ENCODE data around the gene FIBCD1. TPM values are rescaled to one million over a fixed set of nuclear protein-coding genes. Genes with fewer than 3 reads are reported as not detected.

The FIBCD1 gene
- total RNA-seq, 4 donors from 2014 or later = 1.4 to 1.7 TPM; not detected in 2

DNA sequence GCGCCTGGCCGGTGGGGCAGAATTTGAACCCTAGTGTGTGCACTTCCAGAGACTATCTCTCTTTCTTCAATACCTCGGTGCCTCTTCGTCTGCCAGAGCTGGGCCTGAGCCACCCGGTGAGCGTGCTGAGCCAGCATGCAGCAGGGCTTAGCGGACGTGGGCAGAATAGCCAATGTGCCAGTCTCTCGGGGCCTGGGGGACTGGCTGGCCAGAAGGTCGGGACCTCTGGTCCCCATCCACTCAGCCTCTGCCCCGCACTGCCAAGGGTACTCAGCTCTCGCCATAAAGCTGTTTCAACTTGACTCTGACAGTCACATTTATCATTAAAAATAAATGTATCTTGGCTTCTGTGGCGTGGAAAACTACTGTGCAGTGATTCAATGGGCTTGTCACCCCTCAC is 4.2 kb upstream of the FIBCD1 start:
- H3K4me1 ChIP-seq = peaks cover 0 to 31% (median 23%) of the 10 kb centered on the region in 3 donors
- 45 to 61% methylated on average over 7 to 9 of the region's 13 CpGs for WGBS, 2 donors (ENCODE audit: low coverage in 1 of 2)
- no peaks in the 10 kb centered on the region for H3K9me3 ChIP-seq
- H3K4me3 ChIP-seq = no peak overlapping the region
- ATAC-seq = no peak
- H3K27ac ChIP-seq = no peak overlapping the region
- H3K36me3 ChIP-seq = no peaks in the 10 kb centered on the region
- H3K27me3 ChIP-seq = peaks cover 71% of the 10 kb centered on the region
- TF ChIP-seq EP300 (IDR thresholded peaks at IDR 0.05) = no peak

DNA sequence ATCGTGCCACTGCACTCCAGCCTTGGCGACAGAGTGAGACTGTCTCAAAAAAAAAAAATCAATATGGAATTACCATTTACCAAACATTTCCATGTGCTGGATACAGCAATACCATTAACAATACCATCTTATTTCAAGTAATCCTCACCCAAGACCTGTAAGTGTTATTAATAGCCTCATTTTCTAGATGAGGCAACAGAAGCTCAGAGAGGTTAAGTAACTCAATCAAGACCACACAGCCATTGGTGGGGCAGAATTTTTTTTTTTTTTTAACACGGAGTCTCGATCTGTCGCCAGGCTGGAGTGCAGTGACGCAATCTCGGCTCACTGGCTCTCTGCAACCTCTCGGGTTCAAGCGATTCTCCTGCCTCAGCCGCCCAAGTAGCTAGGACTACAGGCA is 3.6 kb upstream of the FIBCD1 start:
- Histone ChIP-seq H3K36me3 (no peaks in the 10 kb centered on the region), H3K9me3 (no peaks in the 10 kb centered on the region), H3K27ac (no peak overlapping the region), H3K4me3 (no peak overlapping the region), H3K4me1 (peaks cover 0 to 37% (median 28%) of the 10 kb centered on the region in 3 donors), H3K27me3 (peaks cover 71% of the 10 kb centered on the region)
- no peak for ATAC-seq
- TF ChIP-seq POLR2AphosphoS5 (IDR thresholded peaks at IDR 0.05) (no peak), EP300 (IDR thresholded peaks at IDR 0.05) (no peak), POLR2A (IDR thresholded peaks at IDR 0.05) (no peak)
- TF ChIP-seq, protein P1, sequence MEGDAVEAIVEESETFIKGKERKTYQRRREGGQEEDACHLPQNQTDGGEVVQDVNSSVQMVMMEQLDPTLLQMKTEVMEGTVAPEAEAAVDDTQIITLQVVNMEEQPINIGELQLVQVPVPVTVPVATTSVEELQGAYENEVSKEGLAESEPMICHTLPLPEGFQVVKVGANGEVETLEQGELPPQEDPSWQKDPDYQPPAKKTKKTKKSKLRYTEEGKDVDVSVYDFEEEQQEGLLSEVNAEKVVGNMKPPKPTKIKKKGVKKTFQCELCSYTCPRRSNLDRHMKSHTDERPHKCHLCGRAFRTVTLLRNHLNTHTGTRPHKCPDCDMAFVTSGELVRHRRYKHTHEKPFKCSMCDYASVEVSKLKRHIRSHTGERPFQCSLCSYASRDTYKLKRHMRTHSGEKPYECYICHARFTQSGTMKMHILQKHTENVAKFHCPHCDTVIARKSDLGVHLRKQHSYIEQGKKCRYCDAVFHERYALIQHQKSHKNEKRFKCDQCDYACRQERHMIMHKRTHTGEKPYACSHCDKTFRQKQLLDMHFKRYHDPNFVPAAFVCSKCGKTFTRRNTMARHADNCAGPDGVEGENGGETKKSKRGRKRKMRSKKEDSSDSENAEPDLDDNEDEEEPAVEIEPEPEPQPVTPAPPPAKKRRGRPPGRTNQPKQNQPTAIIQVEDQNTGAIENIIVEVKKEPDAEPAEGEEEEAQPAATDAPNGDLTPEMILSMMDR (IDR thresholded peaks at IDR 0.05) = no peak
- 63 to 84% methylated on average over 4 to 10 of the region's 10 CpGs for WGBS, 2 donors (ENCODE audit: low coverage in 1 of 2)

DNA sequence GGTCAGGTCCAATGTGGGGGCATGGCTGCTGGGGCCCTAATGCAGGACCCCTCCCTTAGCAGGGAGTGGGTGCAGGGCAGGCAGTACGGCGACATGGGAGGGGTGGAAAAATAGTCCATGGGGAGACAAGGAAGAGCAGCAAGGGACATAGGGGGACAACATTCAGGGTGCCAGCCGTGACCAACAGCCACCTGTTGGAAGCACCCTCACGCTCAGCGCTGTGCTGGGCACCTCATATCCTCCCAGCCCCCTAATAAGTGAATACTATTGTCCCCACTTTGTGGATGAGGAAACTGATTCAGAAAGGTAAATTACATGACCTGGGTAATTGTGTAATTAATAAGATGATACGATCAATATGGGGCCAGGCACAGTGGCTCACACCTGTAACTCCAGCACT is 3.0 kb upstream of the FIBCD1 start:
- H3K27me3 ChIP-seq = peaks cover 73% of the 10 kb centered on the region
- 58 to 80% methylated on average over 4 of the region's 6 CpGs for WGBS, 2 donors (ENCODE audit: low coverage in 1 of 2)
- H3K4me1 ChIP-seq = peaks cover 0 to 43% (median 29%) of the 10 kb centered on the region in 3 donors
- no peak for ATAC-seq
- no peak overlapping the region for H3K4me3 ChIP-seq
- TF ChIP-seq POLR2A (IDR thresholded peaks at IDR 0.05) = no peak
- TF ChIP-seq EP300 (IDR thresholded peaks at IDR 0.05) = no peak
- TF ChIP-seq, protein P1 (IDR thresholded peaks at IDR 0.05) = no peak
- TF ChIP-seq POLR2AphosphoS5 (IDR thresholded peaks at IDR 0.05) = no peak
- no peak overlapping the region for H3K27ac ChIP-seq
- no peaks in the 10 kb centered on the region for H3K9me3 ChIP-seq
- no peaks in the 10 kb centered on the region for H3K36me3 ChIP-seq

DNA sequence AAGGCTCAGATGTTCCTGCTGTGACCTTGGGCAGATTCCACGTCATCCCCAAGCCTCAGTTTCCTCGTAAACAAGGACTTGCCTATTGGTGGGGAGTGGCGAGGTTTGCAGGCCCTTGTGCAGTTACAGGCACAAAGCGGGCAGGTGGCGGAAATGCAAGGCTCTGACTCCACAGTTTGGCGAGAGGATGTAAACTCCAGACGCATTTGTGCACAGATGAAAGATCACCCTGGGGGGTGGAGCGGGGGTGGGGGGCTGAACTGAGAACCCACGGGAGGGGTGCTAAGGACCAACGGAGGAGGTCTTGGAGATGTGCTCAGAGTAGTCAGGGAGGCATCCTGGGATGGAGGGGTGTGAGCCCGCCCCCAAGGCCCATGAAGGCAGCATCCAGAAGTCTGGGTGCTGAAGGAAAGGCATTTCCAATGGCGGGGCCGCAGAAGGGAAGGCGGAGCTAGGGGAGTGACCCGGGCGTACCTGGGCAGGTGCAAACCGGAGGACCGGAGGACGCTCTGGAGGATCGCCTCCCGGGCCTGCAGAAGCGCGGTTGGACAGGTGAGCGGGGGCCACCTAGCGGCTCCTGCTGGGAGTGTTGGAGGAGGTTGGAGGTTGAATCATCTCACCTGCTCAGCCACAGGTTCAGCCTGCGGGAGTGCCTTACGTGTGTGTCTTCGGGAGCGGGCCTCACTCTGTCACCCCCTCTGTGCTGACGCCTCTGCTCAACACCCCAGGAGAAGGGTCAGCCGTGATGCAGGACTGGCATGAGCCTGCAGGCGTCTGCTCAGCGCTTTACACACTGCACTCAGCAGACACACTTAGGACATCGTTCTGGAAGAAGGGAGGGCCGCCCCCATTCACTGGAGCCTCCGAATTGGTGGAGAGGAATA is 1.9 kb upstream of the FIBCD1 start:
- H3K27me3 ChIP-seq = peaks cover 76% of the 10 kb centered on the region
- peak; percentile 49 for ATAC-seq

DNA sequence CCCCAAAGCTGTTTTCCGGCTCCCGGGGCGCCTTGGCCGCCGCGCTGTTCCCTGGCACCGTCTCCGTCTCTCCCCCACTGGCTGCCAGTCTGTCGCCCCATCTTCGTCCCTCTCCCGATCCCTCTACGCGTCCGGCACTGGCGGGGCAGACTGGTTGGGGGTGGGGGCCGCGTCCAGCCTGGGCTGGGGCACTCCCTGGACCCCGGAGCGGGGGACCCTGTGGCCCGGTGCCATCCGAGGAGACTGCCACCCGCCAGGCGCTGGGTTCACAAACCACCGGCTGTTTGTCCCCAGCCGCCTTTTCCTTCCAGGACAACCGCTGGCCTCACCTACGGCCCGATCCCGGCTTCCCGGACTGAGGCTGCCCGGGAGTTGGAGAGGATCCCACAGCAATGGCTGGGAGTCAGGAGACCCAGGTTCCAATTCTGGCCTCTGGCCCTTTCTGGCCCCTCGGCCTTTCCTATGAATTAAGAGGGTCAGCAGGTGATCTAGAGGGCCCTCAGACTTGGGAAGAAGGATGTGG is 1.0 kb upstream of the FIBCD1 start:
- H3K36me3 ChIP-seq = no peaks in the 10 kb centered on the region
- peaks cover 84% of the 10 kb centered on the region for H3K27me3 ChIP-seq
- peak overlapping the region in 1 of 2 donors; percentile 49 for H3K4me3 ChIP-seq
- H3K27ac ChIP-seq = no peak overlapping the region
- no peaks in the 10 kb centered on the region for H3K9me3 ChIP-seq
- WGBS, 2 donors (ENCODE audit: low coverage in 1 of 2) = 2 to 20% methylated on average over 1 to 11 of the region's 32 CpGs
- no peak for ATAC-seq
- peaks cover 0 to 57% (median 29%) of the 10 kb centered on the region in 3 donors for H3K4me1 ChIP-seq
- TF ChIP-seq, protein P1 (IDR thresholded peaks at IDR 0.05) = no peak
- TF ChIP-seq POLR2A (IDR thresholded peaks at IDR 0.05) (no peak), EP300 (IDR thresholded peaks at IDR 0.05) (no peak), POLR2AphosphoS5 (IDR thresholded peaks at IDR 0.05) (no peak)

More for the DNA sequence above, 1.9 kb upstream of the FIBCD1 start:
- Histone ChIP-seq H3K36me3 (no peaks in the 10 kb centered on the region), H3K4me1 (peaks cover 0 to 54% (median 29%) of the 10 kb centered on the region in 3 donors), H3K4me3 (no peak overlapping the region), H3K9me3 (no peaks in the 10 kb centered on the region), H3K27ac (no peak overlapping the region)
- no peak for TF ChIP-seq POLR2AphosphoS5 (IDR thresholded peaks at IDR 0.05)
- no peak for TF ChIP-seq EP300 (IDR thresholded peaks at IDR 0.05)
- peak in 1 of 2 donors; percentile 11 for TF ChIP-seq POLR2A (IDR thresholded peaks at IDR 0.05)
- TF ChIP-seq, protein P1 (IDR thresholded peaks at IDR 0.05) = peak in 3 of 4 experiments; percentile 81 to 94 (median 88)
- 5 to 16% methylated on average over 12 to 15 of the region's 36 CpGs for WGBS, 2 donors (ENCODE audit: low coverage in 1 of 2)
